C4-2B (cell line): ENCODE measurements around the gene RBM42.
"Not testable (repeated sequence)": the region's sequence is repeated elsewhere in the genome, so short reads cannot be mapped to it uniquely, and the experiment has no call there.

ENCODE experiments used
- H3K27ac ChIP-seq: fragments of 450-650 bp; 2 replicates; pipeline ENCODE4 v1.5.1; 2017
- CTCF ChIP-seq: fragments of 450-650 bp; conservative IDR thresholded peaks from 2 replicates; pipeline ENCODE4 v1.5.1; 2017; ENCODE audit warnings: mild to moderate bottlenecking
- ZFX ChIP-seq: fragments of 450-650 bp; IDR thresholded peaks from 2 replicates; pipeline ENCODE4 v1.6.1; 2017

RBM42 gene

GRCh38 chr19:35628565-35629331 lies at the start of gene RBM42:
RBM42 (plus strand) TSS chr19:35629036; CDS start chr19:35629154, 118 bp downstream.
- peak within 1 kb of the TSS; percentile 86 for H3K27ac ChIP-seq
- TF ChIP-seq ZFX (peak; percentile 47; the same call in 1 of the 2 replicates), CTCF (no peak)

GRCh38 chr19:35582760-35583159 lies 46.1 kb upstream of the RBM42 start:
- no peak for TF ChIP-seq ZFX
- TF ChIP-seq CTCF: no peak
- H3K27ac ChIP-seq: no peak overlapping the region

- no peak for TF ChIP-seq CTCF
- no peak for TF ChIP-seq ZFX
- H3K27ac ChIP-seq: no peak within 1 kb of the TSS
Measured at GRCh38 chr19:35585848-35586247, 43.0 kb upstream of the RBM42 start, which contains the start of gene PMIS2. PMIS2 (plus strand) TSS chr19:35586173; CDS start chr19:35586260, 87 bp downstream.

- TF ChIP-seq CTCF (no peak), ZFX (no peak)
- no peak overlapping the region for H3K27ac ChIP-seq
Measured at GRCh38 chr19:35587321-35587720, 41.5 kb upstream of the RBM42 start.

- TF ChIP-seq CTCF (no peak), ZFX (no peak)
- H3K27ac ChIP-seq: no peak overlapping the region
Measured at GRCh38 chr19:35590875-35591274, 38.0 kb upstream of the RBM42 start.

GRCh38 chr19:35592226-35592625 lies 36.6 kb upstream of the RBM42 start:
- no peak overlapping the region for H3K27ac ChIP-seq
- TF ChIP-seq ZFX (no peak), CTCF (no peak; the same call in 1 of the 2 replicates)

- H3K27ac ChIP-seq: not testable (repeated sequence)
Measured at GRCh38 chr19:35595026-35595425, 33.8 kb upstream of the RBM42 start.

GRCh38 chr19:35595928-35596327 lies 32.9 kb upstream of the RBM42 start:
- H3K27ac ChIP-seq: no peak overlapping the region
- TF ChIP-seq CTCF (no peak), ZFX (no peak)
